PC-3 (cell line): ENCODE results near the gene ACIN1. TPM values are rescaled to one million over a fixed set of nuclear protein-coding genes. Genes with fewer than 3 reads are reported as not detected.

Experiments
- ATAC-seq: fragments of 200-7000 bp; cut with Tn5 transposase; 2 replicates; pipeline ENCODE4 v1.9.1; 2020; ENCODE audit warnings: mild to moderate bottlenecking, moderate library complexity
- BruUV-seq: library from RNA; stranded (reverse); fragments of 400-500 nt; replicated peaks from 2 replicates; lab custom pipeline; 2021; lab: Mats Ljungman, UMichigan
- CTCF ChIA-PET: fragments of 300-600 bp; sonication (Branson Sonifier 250); formaldehyde crosslinking; loops from one replicate; lab custom pipeline; 2022; ENCODE audit warnings: antibody characterized with exemption; lab: Charles Lee
- POLR2A ChIA-PET: fragments of 300-600 bp; sonication (Branson Sonifier 250); formaldehyde crosslinking; loops from one replicate; lab custom pipeline; 2022; ENCODE audit warnings: antibody characterized with exemption; ENCODE audit not compliant: unreplicated experiment; lab: Charles Lee
- DNase-seq: peaks from one replicate; pipeline ENCODE4 v3.0.0-alpha.2; 2015
- H2AFZ ChIP-seq: fragments of 300-600 bp; sonication (generic); 2 replicates; pipeline ENCODE4 v1.6.0; 2016; ENCODE audit warnings: antibody characterized with exemption, low read length
- H3F3A ChIP-seq: fragments of 300-600 bp; sonication (generic); one replicate; pipeline ENCODE4 v1.6.0; 2017; ENCODE audit warnings: antibody characterized with exemption, low read length, control low read depth, mild to moderate bottlenecking; ENCODE audit not compliant: unreplicated experiment
- H3K27ac ChIP-seq: fragments of 300-600 bp; sonication (generic); 2 replicates; pipeline ENCODE4 v1.5.1; 2016; ENCODE audit warnings: mild to moderate bottlenecking, low read length
- H3K27me3 ChIP-seq: fragments of 300-600 bp; sonication (generic); 2 replicates; pipeline ENCODE4 v1.6.1; 2016; ENCODE audit warnings: low read length, mixed read lengths
- H3K36me3 ChIP-seq: fragments of 300-600 bp; sonication (generic); 2 replicates; pipeline ENCODE4 v1.6.1; 2016; ENCODE audit warnings: low read depth, mixed run types, low read length, mixed read lengths
- H3K4me1 ChIP-seq: fragments of 300-600 bp; sonication (generic); 2 replicates; pipeline ENCODE4 v1.5.1; 2016; ENCODE audit warnings: low read length; ENCODE audit not compliant: insufficient read depth
- H3K4me2 ChIP-seq: fragments of 300-600 bp; sonication (generic); 2 replicates; pipeline ENCODE4 v1.6.0; 2016; ENCODE audit warnings: low read length
- H3K4me3 ChIP-seq: fragments of 300-600 bp; sonication (generic); 2 replicates; pipeline ENCODE4 v1.5.1; 2016; ENCODE audit warnings: mild to moderate bottlenecking, low read length, mixed read lengths
- H3K79me2 ChIP-seq: fragments of 300-600 bp; sonication (generic); 2 replicates; pipeline ENCODE4 v1.6.1; 2017; ENCODE audit warnings: low read length, mixed read lengths
- H3K9ac ChIP-seq: fragments of 300-600 bp; sonication (generic); 2 replicates; pipeline ENCODE4 v1.6.0; 2016; ENCODE audit warnings: mild to moderate bottlenecking, low read length
- H3K9me2 ChIP-seq: fragments of 300-600 bp; sonication (generic); replicated peaks from 2 replicates; pipeline ENCODE4 v1.6.1; 2016; ENCODE audit warnings: mixed run types, low read length, mixed read lengths
- H3K9me3 ChIP-seq: fragments of 300-600 bp; sonication (generic); 2 replicates; pipeline ENCODE4 v1.6.1; 2016; ENCODE audit warnings: low read length, mixed read lengths
- H4K20me1 ChIP-seq: fragments of 300-600 bp; sonication (generic); 2 replicates; pipeline ENCODE4 v1.6.1; 2016; ENCODE audit warnings: low read length, mixed read lengths
- CTCF ChIP-seq: fragments of 300-600 bp; sonication (generic); conservative IDR thresholded peaks from 2 replicates; pipeline ENCODE4 v1.5.1; 2017; ENCODE audit warnings: antibody characterized with exemption, low read depth, mild to moderate bottlenecking, low read length
- EZH2 ChIP-seq: fragments of 300-600 bp; sonication (generic); IDR thresholded peaks from one replicate; pipeline ENCODE4 v1.6.1; 2017; ENCODE audit warnings: antibody characterized with exemption, mild to moderate bottlenecking, low read length; ENCODE audit not compliant: unreplicated experiment
- EZH2phosphoT487 ChIP-seq: fragments of 300-600 bp; sonication (generic); IDR thresholded peaks from 2 replicates; pipeline ENCODE4 v1.6.1; 2018; ENCODE audit warnings: mild to moderate bottlenecking, antibody characterized with exemption, low read length, borderline replicate concordance
- intact Hi-C: fragments of 100-400 bp; cut with micrococcal nuclease; formaldehyde crosslinking; loops from 2 replicates; pipeline ENCODE4 v1.9.0; 2023
- total RNA-seq: library from RNA; depleted of rRNA; stranded (reverse); fragments of >200 nt; gene quantifications from 2 replicates; pipeline ENCODE4 v1.2.3, GENCODE V29; 2014

Gene ACIN1
- total RNA-seq, 1 experiment from 2014 or later: 112 TPM

- Histone ChIP-seq H3F3A (peaks cover 15% of the 10 kb centered on the region), H3K36me3 (peaks cover 61% of the 10 kb centered on the region), H3K27me3 (no peaks in the 10 kb centered on the region), H3K9ac (no peak overlapping the region), H3K9me2 (no peaks in the 10 kb centered on the region), H3K4me1 (peaks cover 25% of the 10 kb centered on the region), H3K4me3 (no peak overlapping the region), H3K27ac (no peak overlapping the region), H4K20me1 (peaks cover 14% of the 10 kb centered on the region; the same call in 1 of the 2 replicates), H3K79me2 (peaks cover 19% of the 10 kb centered on the region), H3K4me2 (peak overlapping the region; percentile 14; the same call in 1 of the 2 replicates), H3K9me3 (no peaks in the 10 kb centered on the region), H2AFZ (no peak overlapping the region)
- CTCF ChIA-PET: interaction anchor here (1.2 to 2.0 kb wide), 3 partner anchors 10 to 76 kb away, joined by 4 to 7 read pairs (median 4); partner anchors contain the start of genes ACIN1 and C14orf119
- intact Hi-C loops: loop anchor here (5.0 kb wide), 1 partner anchor 505 kb away; no protein-coding TSS in a partner anchor
- ATAC-seq (peak; percentile 37), DNase-seq (peak; percentile 96)
- no TSS peak for BruUV-seq
- POLR2A ChIA-PET: interaction anchor here (0.5 kb wide), 1 partner anchor 20 kb away, joined by 3 read pairs; no protein-coding TSS in a partner anchor
- TF ChIP-seq EZH2: no peak
- no peak for TF ChIP-seq EZH2phosphoT487
- no peak for TF ChIP-seq CTCF
Measured at GRCh38 chr14:23062002-23062401, 32.9 kb downstream of the ACIN1 start.

- intact Hi-C loops: loop anchor here (5.0 kb wide), 1 partner anchor 503 kb away; no protein-coding TSS in a partner anchor
- H3K4me3 ChIP-seq: no peak overlapping the region
- ChIA-PET CTCF (no interaction called here), POLR2A (no interaction called here)
- peaks cover 32% of the 10 kb centered on the region for H3K4me1 ChIP-seq
- H3K27ac ChIP-seq: no peak overlapping the region
- no peak overlapping the region for H3K4me2 ChIP-seq
- no peak for TF ChIP-seq CTCF
- TF ChIP-seq EZH2: no peak
- no peak for TF ChIP-seq EZH2phosphoT487
- peaks cover 2% of the 10 kb centered on the region; the same call in 1 of the 2 replicates for H4K20me1 ChIP-seq
- no peak overlapping the region for H2AFZ ChIP-seq
- H3K36me3 ChIP-seq: peaks cover 48% of the 10 kb centered on the region
- no TSS peak for BruUV-seq
- no peaks in the 10 kb centered on the region for H3K9me2 ChIP-seq
- H3K79me2 ChIP-seq: peaks cover 7% of the 10 kb centered on the region
- no peaks in the 10 kb centered on the region for H3K9me3 ChIP-seq
- peaks cover 15% of the 10 kb centered on the region for H3F3A ChIP-seq
- ATAC-seq: no peak
- H3K9ac ChIP-seq: no peak overlapping the region
- no peaks in the 10 kb centered on the region for H3K27me3 ChIP-seq
- DNase-seq: no peak
Measured at GRCh38 chr14:23060536-23061260, 34.2 kb downstream of the ACIN1 start.
